KBM-7 (cell line): ENCODE results near the gene SFSWAP.
"Not testable (repeated sequence)": the region's sequence is repeated elsewhere in the genome, so short reads cannot be mapped to it uniquely, and the experiment has no call there.

ENCODE experiments used
- DNase-seq: peaks from one replicate; pipeline ENCODE4 v3.0.0-alpha.2; 2015
- in situ Hi-C: fragments of 300-500 bp; cut with MboI; formaldehyde crosslinking; loops from 2 replicates; pipeline ENCODE4 v1.14.3; 2020; ENCODE audit warnings: low sequenced_read_pairs, low pct_unique_long_range_greater_than_20kb, mixed read lengths

Gene SFSWAP

GRCh38 chr12:131710464-131711457 lies at the start of gene SFSWAP:
TSS of gene SFSWAP (plus strand) at chr12:131711090. CDS start at chr12:131711230, 140 bp downstream.
- DNase-seq = peak; percentile 83
- in situ Hi-C loops = no loop called here

DNA sequence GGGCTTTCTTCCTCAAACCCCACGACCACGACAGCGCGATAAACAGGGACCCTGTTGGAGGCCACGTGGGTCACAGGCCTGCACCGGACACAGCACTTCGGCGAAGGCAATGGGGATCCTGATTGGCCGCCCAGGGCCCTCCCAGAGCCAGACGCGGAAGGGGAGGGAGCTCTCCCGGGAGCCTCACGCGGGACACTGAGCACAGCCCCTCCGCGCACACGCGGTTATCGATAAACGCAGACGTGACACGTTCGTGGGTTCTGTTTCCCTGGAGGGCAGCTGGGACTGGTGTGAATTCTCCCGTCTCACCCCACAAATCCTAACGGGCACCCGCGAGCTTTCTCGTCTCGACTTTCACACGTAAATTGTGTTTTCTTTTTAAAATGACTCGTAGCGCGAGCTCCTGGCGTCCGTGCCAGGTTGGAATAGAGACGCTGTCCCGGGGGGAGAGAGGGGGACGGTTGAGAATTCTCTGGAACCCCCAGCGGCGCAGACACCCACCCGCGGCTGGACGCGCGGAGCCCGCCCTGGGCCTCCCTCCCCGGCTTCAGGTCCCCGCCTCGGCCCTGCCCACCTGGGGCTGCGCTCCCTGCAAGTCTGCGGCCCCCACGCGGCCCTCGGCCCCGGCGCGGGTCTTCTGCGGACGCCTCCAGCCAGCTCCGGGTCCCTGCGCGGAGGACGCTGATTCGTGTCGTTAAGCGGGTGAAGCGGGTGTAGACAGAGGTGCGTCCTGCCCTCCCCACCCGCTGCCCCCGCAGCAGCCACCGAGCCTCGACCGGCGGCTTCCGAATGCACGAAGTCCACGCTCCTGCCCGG lies 49.5 kb upstream of the SFSWAP start:
- in situ Hi-C loops, DNase-seq: not testable (repeated sequence)

DNA sequence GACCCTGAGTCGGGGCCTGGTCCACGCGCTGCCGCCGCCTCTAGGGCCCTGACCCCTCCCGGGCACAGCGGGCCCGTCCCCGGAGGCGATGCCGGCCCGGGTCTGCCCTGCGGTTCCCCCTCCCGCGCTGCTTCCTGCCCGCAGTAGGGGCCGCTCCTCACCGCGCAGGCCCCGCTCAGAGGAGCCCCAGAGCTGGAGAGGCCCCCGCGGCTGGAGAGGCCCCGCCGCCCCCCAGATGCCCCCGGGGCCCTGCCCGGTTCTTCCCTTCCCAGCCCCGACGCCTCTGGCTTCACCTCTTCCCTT lies 49.0 kb upstream of the SFSWAP start:
- DNase-seq, in situ Hi-C loops: not testable (repeated sequence)

DNA sequence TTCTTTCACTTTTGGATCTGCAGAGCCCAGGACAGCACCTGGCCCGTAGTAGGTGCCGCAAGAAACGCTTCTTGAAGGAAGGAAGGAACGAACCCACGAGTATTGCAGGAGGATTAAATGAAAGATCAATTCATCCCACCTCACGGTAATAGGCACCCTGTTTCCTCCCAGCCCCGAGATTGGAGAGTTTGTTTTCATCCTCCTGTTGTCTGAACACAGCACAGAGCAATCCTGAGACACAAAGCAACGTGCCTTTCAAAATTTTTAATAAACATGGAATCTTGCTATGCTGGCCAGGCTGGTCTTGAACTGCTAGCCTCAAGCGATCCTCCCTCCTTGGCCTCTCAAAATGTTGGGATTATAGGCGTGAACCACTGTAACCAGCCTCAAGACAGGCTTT lies 48.5 kb upstream of the SFSWAP start:
- in situ Hi-C loops, DNase-seq: not testable (repeated sequence)

- DNase-seq, in situ Hi-C loops: not testable (repeated sequence)
These were observed 45.2 kb upstream of the SFSWAP start for GRCh38 chr12:131665666-131666065.

DNA sequence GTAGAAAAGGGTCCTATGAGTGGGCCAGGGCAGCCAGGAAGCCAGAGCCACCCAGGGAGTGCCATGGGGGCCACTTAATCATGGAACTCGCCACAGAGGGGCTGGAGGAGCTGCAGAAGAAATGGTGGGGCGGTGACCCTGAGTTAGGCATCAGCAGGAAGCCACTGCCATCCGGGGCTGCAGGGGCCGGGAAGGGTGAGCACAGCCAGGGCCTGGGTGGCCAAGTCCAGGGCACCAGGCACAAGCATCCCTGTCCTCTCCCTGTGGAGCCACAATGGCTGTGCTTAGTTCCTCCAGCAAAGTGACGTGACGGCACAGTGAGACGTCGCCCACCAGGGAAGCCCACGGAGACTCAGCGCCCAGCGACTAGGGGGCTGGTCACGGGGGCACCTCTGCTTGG lies 44.4 kb upstream of the SFSWAP start:
- in situ Hi-C loops = not testable (repeated sequence)

GRCh38 chr12:131666978-131667601 lies 43.8 kb upstream of the SFSWAP start:
- DNase-seq = peak; percentile 66
- in situ Hi-C loops = not testable (repeated sequence)

More for the DNA sequence above, 44.4 kb upstream of the SFSWAP start:
- not testable (repeated sequence) for DNase-seq

DNA sequence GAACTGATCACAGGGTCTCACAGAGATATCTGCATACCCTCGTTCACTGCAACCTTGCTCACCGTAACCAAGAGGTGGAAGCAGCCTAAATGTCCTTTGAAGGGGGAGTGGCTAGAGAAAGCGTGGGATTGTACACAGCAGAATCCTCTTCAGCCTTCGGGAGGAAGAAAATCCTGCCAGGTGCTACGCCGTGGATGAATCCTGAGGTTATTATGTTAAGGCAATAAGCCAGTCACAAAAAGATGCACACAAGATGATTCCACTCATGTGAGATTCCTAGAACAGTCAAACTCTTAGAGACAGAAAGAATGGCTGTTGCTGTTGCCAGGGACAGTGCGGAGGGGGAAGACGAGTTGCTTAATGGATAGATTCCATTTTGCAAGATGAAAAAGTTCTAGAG lies 39.6 kb upstream of the SFSWAP start:
- DNase-seq = no peak
- in situ Hi-C loops = no loop called here

DNA sequence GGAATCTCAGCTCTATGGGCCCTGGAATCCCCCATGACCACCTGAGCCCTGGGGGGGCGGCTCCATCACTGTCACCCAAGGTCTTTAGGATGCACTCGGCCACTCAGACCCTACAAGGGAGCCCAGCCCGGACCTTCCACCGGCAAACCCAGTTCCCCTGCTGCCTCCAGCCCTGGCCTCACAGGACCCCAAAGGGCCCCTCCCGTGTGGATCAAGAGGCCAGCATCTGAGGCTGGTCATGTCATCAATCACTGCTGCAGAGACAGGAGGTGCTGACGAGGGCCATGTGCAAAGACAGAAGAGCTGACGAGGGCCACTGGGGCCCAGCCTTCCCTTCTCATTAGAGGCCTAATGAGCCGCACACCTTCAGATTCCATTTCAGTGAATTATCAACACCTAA lies 39.0 kb upstream of the SFSWAP start:
- in situ Hi-C loops = no loop called here
- DNase-seq = no peak

- in situ Hi-C loops = no loop called here
- no peak for DNase-seq
These were observed 38.5 kb upstream of the SFSWAP start for GRCh38 chr12:131672311-131672940.

DNA sequence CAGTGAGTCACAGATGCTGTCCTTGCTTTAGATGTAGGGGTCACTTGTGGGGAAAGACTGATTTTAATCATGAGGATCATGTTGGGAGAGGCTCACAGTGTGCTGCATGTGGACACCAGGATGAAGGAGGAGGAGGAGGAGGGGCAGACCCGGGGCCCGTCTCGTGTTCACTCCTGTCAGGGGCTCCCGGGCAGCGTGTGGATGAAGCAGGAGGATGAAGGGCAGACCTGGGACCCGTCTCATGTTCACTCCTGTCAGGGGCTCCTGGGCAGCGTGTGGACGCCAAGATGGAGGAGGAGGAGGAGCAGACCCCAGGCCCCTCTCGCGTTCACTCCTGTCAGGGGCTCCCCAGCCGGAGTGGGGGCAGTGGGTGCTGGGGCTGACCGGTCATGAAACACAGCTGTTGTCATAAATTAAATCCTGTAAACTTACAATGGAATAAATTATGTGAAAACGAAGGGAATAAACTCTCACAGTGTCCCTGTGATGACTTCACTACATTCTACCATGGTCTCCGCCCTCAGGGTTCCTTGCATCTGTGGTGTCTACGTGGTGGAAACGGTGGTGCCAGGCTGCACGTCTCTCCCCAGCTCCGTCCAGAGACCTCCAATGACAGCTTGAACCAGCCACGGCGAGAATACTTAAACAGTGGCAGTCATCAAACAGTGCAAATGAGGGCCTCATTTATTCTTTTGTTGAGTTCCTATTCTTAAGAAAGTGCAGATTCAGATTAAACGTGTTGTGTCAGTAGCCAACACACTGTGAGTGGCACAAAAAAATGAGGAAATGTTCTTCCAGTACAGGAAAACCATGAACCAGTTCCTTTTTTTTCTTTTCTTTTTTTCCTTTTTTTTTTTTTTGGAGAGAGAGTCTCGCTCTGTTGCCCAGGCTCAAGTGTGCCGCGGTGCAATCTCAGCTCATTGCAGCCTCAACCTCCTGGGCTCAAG lies 37.7 kb upstream of the SFSWAP start:
- in situ Hi-C loops = no loop called here
- DNase-seq = no peak

GRCh38 chr12:131673888-131674257 lies 37.0 kb upstream of the SFSWAP start:
- no peak for DNase-seq
- in situ Hi-C loops = no loop called here

DNA sequence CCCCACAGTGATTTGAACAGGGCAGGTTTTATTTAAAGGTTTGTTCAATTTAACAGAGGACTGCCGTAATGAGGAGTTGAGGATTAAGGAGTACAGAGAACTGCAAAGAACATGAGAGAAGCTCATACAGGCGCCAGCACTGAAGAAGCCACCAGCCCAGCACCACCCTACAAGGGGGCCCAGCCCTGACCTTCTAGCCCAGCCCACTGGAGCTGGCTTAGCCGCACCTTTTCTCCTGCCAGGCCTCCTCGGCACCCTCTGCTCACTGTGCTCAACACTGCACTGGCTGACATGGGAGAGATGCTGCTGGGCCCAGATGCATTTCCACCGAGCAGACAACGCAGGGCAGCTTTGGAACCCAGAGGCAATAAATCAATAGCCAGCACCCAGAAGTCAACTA lies 36.5 kb upstream of the SFSWAP start:
- no peak for DNase-seq
- in situ Hi-C loops = no loop called here

GRCh38 chr12:131675126-131676080 lies 35.5 kb upstream of the SFSWAP start:
- in situ Hi-C loops = no loop called here
- no peak for DNase-seq

DNA sequence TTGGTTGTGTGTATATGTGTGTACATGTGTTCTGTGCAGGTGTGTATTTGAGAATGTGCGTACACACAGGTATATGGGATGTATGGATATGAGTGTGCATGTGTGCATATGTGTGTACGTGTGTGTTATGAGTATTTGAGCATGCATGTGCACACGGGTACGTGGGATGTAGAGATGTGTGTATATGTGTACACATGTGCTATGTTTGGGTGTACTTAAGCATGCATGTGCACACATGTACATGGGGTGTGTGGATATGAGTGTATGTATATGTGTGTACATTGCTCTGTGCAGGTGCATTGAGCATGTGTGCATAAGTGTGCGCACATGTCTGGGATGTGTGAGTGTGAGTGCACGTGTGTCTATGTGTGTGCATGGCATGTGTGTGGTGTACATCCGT lies 34.3 kb upstream of the SFSWAP start:
- DNase-seq = no peak
- in situ Hi-C loops = no loop called here

DNA sequence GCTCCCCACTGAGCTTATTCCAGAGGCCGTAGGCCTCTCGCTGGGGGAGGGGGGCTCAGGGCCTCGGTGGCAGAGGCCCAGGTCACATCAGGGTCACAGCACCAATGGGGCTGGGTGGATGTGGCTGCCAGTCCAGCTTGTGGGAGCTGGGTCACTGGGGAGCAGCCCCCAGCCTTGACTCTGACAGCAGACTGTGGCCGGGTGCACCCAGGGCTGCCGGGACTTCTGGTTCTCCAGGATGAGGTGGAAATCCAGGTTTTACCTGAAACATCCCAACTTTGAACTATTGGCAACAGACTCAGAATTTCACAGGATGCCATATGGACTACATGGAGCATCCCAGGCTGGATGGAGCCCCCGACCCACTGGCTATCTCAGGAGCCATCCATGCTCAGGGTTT lies 33.8 kb upstream of the SFSWAP start:
- DNase-seq, in situ Hi-C loops: not testable (repeated sequence)

DNA sequence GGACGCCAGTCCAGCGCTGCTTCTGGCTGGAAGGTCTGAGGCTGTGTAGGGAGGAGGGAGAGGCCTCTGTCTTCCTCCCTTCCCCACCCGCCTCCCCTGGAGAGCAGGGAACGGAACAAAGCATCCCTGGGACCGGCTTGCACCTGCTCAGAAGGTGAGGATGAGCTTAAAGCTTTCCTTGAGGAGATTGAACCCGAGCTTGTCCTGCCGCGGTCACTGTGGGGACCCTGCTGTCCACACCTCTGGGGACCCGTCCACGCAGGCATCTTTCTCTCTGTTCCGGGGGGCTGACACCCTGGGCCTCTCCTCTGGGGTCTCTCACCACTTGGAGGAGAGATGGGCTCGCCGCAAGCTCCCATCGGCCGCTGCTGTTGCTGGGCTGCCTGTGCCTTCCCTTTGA lies 33.2 kb upstream of the SFSWAP start:
- in situ Hi-C loops = no loop called here
- DNase-seq = no peak
